SK-N-SH (cell line): ENCODE measurements around the gene TRABD2A. TPM values are rescaled to one million over a fixed set of nuclear protein-coding genes. Genes with fewer than 3 reads are reported as not detected.

ENCODE experiments used
- CTCF ChIA-PET: fragments of 300-600, 350-600 bp; formaldehyde crosslinking; extraction: SDS; loops from one replicate; lab custom pipeline; 2021; lab: Yijun Ruan, JAX
- POLR2A ChIA-PET: fragments of 350-600 bp; sonication (Branson Sonifier 250); formaldehyde crosslinking; extraction: SDS; loops from one replicate; lab custom pipeline; 2020; ENCODE audit warnings: antibody characterized with exemption, inconsistent platforms; lab: Yijun Ruan, JAX
- DNase-seq: peaks from one replicate; pipeline ENCODE4 v3.0.0; 2012
- H2AFZ ChIP-seq: fragments of 200-600 bp; sonication (generic); 2 replicates; pipeline ENCODE4 v1.8.1; 2016; ENCODE audit warnings: antibody characterized with exemption, mild to moderate bottlenecking, low read depth
- H3F3A ChIP-seq: fragments of 200-600 bp; sonication (generic); replicated peaks from 2 replicates; pipeline ENCODE3; 2016; ENCODE audit warnings: antibody characterized with exemption, mild to moderate bottlenecking; ENCODE audit not compliant: insufficient read depth
- H3K27ac ChIP-seq, 2 experiments: fragments of 200-500 bp in 1 of 2; fragments of 200-600 bp in 1 of 2; sonication (Bioruptor generic) in 1 of 2; sonication (generic), shearing (Covaris generic) in 1 of 2; 2 replicates each; pipeline versions ENCODE4 v1.5.1 to v1.6.1; 2014 to 2016; ENCODE audit warnings: low read depth in 2 of 2, inconsistent platforms in 1 of 2, low read length in 1 of 2, mild to moderate bottlenecking in 1 of 2, mixed read lengths in 1 of 2
- H3K27me3 ChIP-seq: fragments of 200-600 bp; sonication (generic), shearing (Covaris generic); 2 replicates; pipeline ENCODE4 v1.6.1; 2016; ENCODE audit warnings: mixed run types; ENCODE audit not compliant: insufficient read depth
- H3K36me3 ChIP-seq, 2 experiments: fragments of 200-500 bp in 1 of 2; fragments of 200-600 bp in 1 of 2; sonication (Bioruptor generic) in 1 of 2; sonication (generic) in 1 of 2; replicated peaks in 1 of 2; 2 replicates each; pipeline versions ENCODE3 to v1.5.1; 2014 to 2016; ENCODE audit warnings: low read length in 1 of 2, mild to moderate bottlenecking in 1 of 2; ENCODE audit not compliant: insufficient read depth in 2 of 2, control insufficient read depth in 1 of 2
- H3K4me1 ChIP-seq, 2 experiments: fragments of 200-500 bp in 1 of 2; fragments of 200-600 bp in 1 of 2; sonication (Bioruptor generic) in 1 of 2; sonication (generic), shearing (Covaris generic) in 1 of 2; 2 replicates each; pipeline versions ENCODE4 v1.5.1 to v1.6.1; 2014 to 2016; ENCODE audit warnings: low read depth in 1 of 2, low read length in 1 of 2, mixed run types in 1 of 2; ENCODE audit not compliant: insufficient read depth in 2 of 2, control insufficient read depth in 1 of 2
- H3K4me2 ChIP-seq: fragments of 200-600 bp; sonication (generic), shearing (Covaris generic); 2 replicates; pipeline ENCODE4 v1.6.1; 2017; ENCODE audit warnings: mixed run types
- H3K4me3 ChIP-seq, 2 experiments: fragments of 200-500 bp in 1 of 2; fragments of 200-600 bp in 1 of 2; sonication (Bioruptor generic) in 1 of 2; sonication (generic), shearing (Covaris generic) in 1 of 2; 2 replicates each; pipeline versions ENCODE4 v1.5.1 to v1.8.1; 2014 to 2016; ENCODE audit warnings: low read depth in 2 of 2, inconsistent platforms in 1 of 2, low read length in 1 of 2, mild to moderate bottlenecking in 1 of 2, mixed read lengths in 1 of 2, moderate library complexity in 1 of 2
- H3K79me2 ChIP-seq: fragments of 200-600 bp; sonication (generic); 2 replicates; pipeline ENCODE4 v1.8.1; 2017; ENCODE audit warnings: mild to moderate bottlenecking; ENCODE audit not compliant: insufficient read depth
- H3K9ac ChIP-seq: fragments of 200-600 bp; sonication (generic); 2 replicates; pipeline ENCODE4 v1.6.1; 2017; ENCODE audit warnings: mixed run types
- H3K9me2 ChIP-seq: fragments of 200-600 bp; sonication (generic); 2 replicates; pipeline ENCODE4 v1.6.1; 2017; ENCODE audit warnings: mixed run types
- H3K9me3 ChIP-seq: fragments of 200-600 bp; sonication (generic); 2 replicates; pipeline ENCODE4 v1.6.1; 2017; ENCODE audit warnings: mixed run types, mild to moderate bottlenecking, moderate library complexity
- H4K20me1 ChIP-seq: fragments of 200-600 bp; sonication (generic); 2 replicates; pipeline ENCODE4 v1.6.1; 2017; ENCODE audit warnings: mild to moderate bottlenecking, mixed run types; ENCODE audit not compliant: insufficient read depth
- CHD2 ChIP-seq: fragments of 150-350 bp; IDR thresholded peaks from 2 replicates; pipeline ENCODE4 v1.6.1; 2018; ENCODE audit warnings: low read length; ENCODE audit not compliant: partially characterized antibody
- ELF1 ChIP-seq: IDR thresholded peaks from 2 replicates; pipeline ENCODE4 v1.4.0; 2012
- EZH2phosphoT487 ChIP-seq: fragments of 200-600 bp; sonication (generic); IDR thresholded peaks from 2 replicates; pipeline ENCODE4 v1.6.1; 2017; ENCODE audit warnings: low read depth, mixed run types, mild to moderate bottlenecking, antibody characterized with exemption, moderate library complexity, borderline replicate concordance
- FOSL2 ChIP-seq: IDR thresholded peaks from 2 replicates; pipeline ENCODE4 v1.4.0; 2012; ENCODE audit warnings: low read depth, mild to moderate bottlenecking, moderate library complexity, borderline replicate concordance
- FOXJ3 ChIP-seq: sonication (generic); formaldehyde crosslinking; IDR thresholded peaks from 2 replicates; pipeline ENCODE4 v1.5.1; 2020; ENCODE audit warnings: mild to moderate bottlenecking, missing genetic modification reagents
- FOXM1 ChIP-seq: IDR thresholded peaks from 2 replicates; pipeline ENCODE4 v1.4.0; 2012; ENCODE audit warnings: low read depth, mild to moderate bottlenecking
- GABPA ChIP-seq: IDR thresholded peaks from 2 replicates; pipeline ENCODE4 v1.4.0; 2012; ENCODE audit warnings: low read depth, mild to moderate bottlenecking
- JUND ChIP-seq: IDR thresholded peaks from 2 replicates; pipeline ENCODE4 v1.4.0; 2012
- MEF2A ChIP-seq: IDR thresholded peaks from 2 replicates; pipeline ENCODE4 v1.4.0; 2012; ENCODE audit warnings: low read depth, borderline replicate concordance
- NFIC ChIP-seq: IDR thresholded peaks from 2 replicates; pipeline ENCODE4 v1.4.0; 2012; ENCODE audit warnings: borderline replicate concordance
- NRF1 ChIP-seq: IDR thresholded peaks from 2 replicates; pipeline ENCODE4 v1.6.1; 2012; ENCODE audit warnings: low read depth, mild to moderate bottlenecking, low read length
- RAD21 ChIP-seq: IDR thresholded peaks from 2 replicates; pipeline ENCODE4 v1.6.1; 2012; ENCODE audit warnings: mild to moderate bottlenecking, low read length
- TAF1 ChIP-seq: IDR thresholded peaks from 2 replicates; pipeline ENCODE4 v1.6.1; 2012; ENCODE audit warnings: low read depth, mild to moderate bottlenecking, low read length, moderate library complexity, borderline replicate concordance
- TEAD4 ChIP-seq: IDR thresholded peaks from 2 replicates; pipeline ENCODE4 v1.4.0; 2012; ENCODE audit warnings: mild to moderate bottlenecking, borderline replicate concordance; ENCODE audit not compliant: insufficient read depth
- YY1 ChIP-seq: IDR thresholded peaks from 2 replicates; pipeline ENCODE4 v1.4.0; 2012; ENCODE audit warnings: low read depth, mild to moderate bottlenecking
- WGBS: methylation state at CpG from one replicate; pipeline ENCODE4 v1.1.6; 2017; ENCODE audit warnings: low lambda C conversion rate; 5-methylcytosine and 5-hydroxymethylcytosine counted together
- polyA plus RNA-seq, 3 experiments: library from polyadenylated mRNA; depleted of rRNA; stranded (reverse); fragments of >200 nt; gene quantifications; 2 replicates each; pipeline ENCODE4 v1.2.3, GENCODE V29; 2012
- TF ChIP-seq, protein P1 (sequence below): IDR thresholded peaks from 2 replicates; pipeline ENCODE4 v1.4.0; 2012; ENCODE audit warnings: low read depth, borderline replicate concordance
- TF ChIP-seq, protein P2 (sequence below): IDR thresholded peaks from 2 replicates; pipeline ENCODE4; 2012
- TF ChIP-seq, protein P3 (sequence below): IDR thresholded peaks from 2 replicates; pipeline ENCODE4 v1.4.0; 2012; ENCODE audit warnings: low read depth
- TF ChIP-seq, protein P4 (sequence below): fragments of 150-350 bp; IDR thresholded peaks from 2 replicates; pipeline ENCODE4 v1.6.1; 2016; ENCODE audit warnings: mild to moderate bottlenecking, low read depth, low read length

The TRABD2A gene
- polyA plus RNA-seq, 1 of the 3 experiments (the other 2 are of a cell fraction) = 3.0 TPM

DNA sequence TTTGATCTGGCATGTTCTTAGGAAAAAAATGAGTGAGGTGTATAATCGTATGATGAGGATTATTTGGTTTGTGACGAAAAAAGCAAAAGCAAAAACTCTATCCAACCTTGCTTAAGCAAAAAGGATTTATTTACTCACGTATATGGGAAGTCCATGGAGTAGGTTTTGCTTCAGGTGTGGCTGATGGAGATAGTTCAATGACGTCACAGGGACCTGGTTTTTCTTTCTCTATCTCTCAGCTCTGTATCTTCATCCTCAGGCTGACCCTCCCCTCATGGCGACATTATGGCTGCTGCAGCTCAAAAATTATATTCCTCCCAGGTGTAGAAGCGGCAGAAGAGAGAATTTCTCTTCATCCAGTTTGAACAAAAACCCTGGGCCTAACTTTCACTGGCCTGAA is 33.5 kb upstream of the TRABD2A start:
- ChIA-PET CTCF (interaction anchor here (3.8 kb wide), 1 partner anchor 11 kb away, joined by 22 read pairs; no protein-coding TSS in a partner anchor), POLR2A (no interaction called here)
- H3K4me3 ChIP-seq = no peak overlapping the region
- no peak overlapping the region for H3K9ac ChIP-seq
- TF ChIP-seq, protein P1, sequence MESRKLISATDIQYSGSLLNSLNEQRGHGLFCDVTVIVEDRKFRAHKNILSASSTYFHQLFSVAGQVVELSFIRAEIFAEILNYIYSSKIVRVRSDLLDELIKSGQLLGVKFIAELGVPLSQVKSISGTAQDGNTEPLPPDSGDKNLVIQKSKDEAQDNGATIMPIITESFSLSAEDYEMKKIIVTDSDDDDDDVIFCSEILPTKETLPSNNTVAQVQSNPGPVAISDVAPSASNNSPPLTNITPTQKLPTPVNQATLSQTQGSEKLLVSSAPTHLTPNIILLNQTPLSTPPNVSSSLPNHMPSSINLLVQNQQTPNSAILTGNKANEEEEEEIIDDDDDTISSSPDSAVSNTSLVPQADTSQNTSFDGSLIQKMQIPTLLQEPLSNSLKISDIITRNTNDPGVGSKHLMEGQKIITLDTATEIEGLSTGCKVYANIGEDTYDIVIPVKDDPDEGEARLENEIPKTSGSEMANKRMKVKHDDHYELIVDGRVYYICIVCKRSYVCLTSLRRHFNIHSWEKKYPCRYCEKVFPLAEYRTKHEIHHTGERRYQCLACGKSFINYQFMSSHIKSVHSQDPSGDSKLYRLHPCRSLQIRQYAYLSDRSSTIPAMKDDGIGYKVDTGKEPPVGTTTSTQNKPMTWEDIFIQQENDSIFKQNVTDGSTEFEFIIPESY = no peak
- TF ChIP-seq GABPA (no peak), NRF1 (no peak), NFIC (no peak), JUND (no peak), FOXJ3 (no peak), CHD2 (no peak)
- TF ChIP-seq, protein P2, sequence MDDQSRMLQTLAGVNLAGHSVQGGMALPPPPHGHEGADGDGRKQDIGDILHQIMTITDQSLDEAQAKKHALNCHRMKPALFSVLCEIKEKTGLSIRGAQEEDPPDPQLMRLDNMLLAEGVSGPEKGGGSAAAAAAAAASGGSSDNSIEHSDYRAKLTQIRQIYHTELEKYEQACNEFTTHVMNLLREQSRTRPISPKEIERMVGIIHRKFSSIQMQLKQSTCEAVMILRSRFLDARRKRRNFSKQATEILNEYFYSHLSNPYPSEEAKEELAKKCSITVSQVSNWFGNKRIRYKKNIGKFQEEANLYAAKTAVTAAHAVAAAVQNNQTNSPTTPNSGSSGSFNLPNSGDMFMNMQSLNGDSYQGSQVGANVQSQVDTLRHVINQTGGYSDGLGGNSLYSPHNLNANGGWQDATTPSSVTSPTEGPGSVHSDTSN = no peak
- H3K27me3 ChIP-seq = no peaks in the 10 kb centered on the region
- no peak for DNase-seq
- H3K4me2 ChIP-seq = no peak overlapping the region
- no peak overlapping the region for H3K27ac ChIP-seq
- no peaks in the 10 kb centered on the region for H3K79me2 ChIP-seq
- peaks cover 0 to 11% of the 10 kb centered on the region in 2 experiments; a peak in 2 of 4 replicates for H3K4me1 ChIP-seq
- H3K9me2 ChIP-seq = no peaks in the 10 kb centered on the region
- no peaks in the 10 kb centered on the region for H4K20me1 ChIP-seq
- no peaks in the 10 kb centered on the region for H3K36me3 ChIP-seq
- peaks cover 28% of the 10 kb centered on the region for H3F3A ChIP-seq
- 91% methylated on average over 6 of the region's 6 CpGs for WGBS
- H3K9me3 ChIP-seq = no peaks in the 10 kb centered on the region
- H2AFZ ChIP-seq = no peak overlapping the region

DNA sequence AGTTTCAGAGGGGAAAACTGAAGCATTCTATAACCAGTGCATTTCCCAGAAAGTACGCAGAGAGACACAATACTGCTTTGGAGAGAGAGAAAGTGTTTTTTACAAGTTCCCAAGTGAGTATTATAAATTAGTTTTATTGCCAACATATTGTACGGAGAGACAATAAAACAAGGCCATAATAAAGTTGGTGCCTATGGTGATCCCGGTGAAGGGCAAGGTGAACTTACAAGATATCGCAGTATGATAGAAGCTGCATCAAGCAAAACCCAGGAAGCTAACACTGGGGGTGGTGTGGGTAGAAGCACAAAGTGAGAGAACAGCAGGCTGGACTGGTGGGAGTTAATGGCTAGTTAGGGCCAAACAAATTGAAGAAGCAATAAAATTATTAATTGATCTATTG is 32.1 kb upstream of the TRABD2A start:
- H3K27me3 ChIP-seq = no peaks in the 10 kb centered on the region
- no peaks in the 10 kb centered on the region for H3K9me2 ChIP-seq
- no peaks in the 10 kb centered on the region for H3K36me3 ChIP-seq
- H3K9me3 ChIP-seq = no peaks in the 10 kb centered on the region
- H3K4me3 ChIP-seq = no peak overlapping the region
- H2AFZ ChIP-seq = no peak overlapping the region
- H3K4me1 ChIP-seq = no peaks in the 10 kb centered on the region
- no peak for DNase-seq
- POLR2A ChIA-PET = no interaction called here
- TF ChIP-seq, protein P3, sequence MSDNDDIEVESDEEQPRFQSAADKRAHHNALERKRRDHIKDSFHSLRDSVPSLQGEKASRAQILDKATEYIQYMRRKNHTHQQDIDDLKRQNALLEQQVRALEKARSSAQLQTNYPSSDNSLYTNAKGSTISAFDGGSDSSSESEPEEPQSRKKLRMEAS = no peak
- no peak for TF ChIP-seq EZH2phosphoT487
- no peak for TF ChIP-seq YY1
- TF ChIP-seq ELF1 = no peak
- TF ChIP-seq, protein P1 = no peak
- no peak for TF ChIP-seq FOXM1
- no peak for TF ChIP-seq TAF1
- TF ChIP-seq JUND = no peak
- no peak for TF ChIP-seq NFIC
- TF ChIP-seq TEAD4 = no peak
- TF ChIP-seq RAD21 = no peak
- no peak for TF ChIP-seq MEF2A
- TF ChIP-seq FOSL2 = no peak
- TF ChIP-seq, protein P4, sequence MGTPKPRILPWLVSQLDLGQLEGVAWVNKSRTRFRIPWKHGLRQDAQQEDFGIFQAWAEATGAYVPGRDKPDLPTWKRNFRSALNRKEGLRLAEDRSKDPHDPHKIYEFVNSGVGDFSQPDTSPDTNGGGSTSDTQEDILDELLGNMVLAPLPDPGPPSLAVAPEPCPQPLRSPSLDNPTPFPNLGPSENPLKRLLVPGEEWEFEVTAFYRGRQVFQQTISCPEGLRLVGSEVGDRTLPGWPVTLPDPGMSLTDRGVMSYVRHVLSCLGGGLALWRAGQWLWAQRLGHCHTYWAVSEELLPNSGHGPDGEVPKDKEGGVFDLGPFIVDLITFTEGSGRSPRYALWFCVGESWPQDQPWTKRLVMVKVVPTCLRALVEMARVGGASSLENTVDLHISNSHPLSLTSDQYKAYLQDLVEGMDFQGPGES = no peak
- TF ChIP-seq, protein P2 = no peak
- H4K20me1 ChIP-seq = 0 out of 2 replicates have a peak, but pooled peaks cover 7% of the 10 kb centered on the region
- H3K79me2 ChIP-seq = peaks cover 1% of the 10 kb centered on the region; the same call in 1 of the 2 replicates
- CTCF ChIA-PET = interaction anchor here (3.8 kb wide), 1 partner anchor 13 kb away, joined by 22 read pairs; no protein-coding TSS in a partner anchor
- H3K4me2 ChIP-seq = no peak overlapping the region
- H3F3A ChIP-seq = peaks cover 31% of the 10 kb centered on the region
- no peak overlapping the region for H3K27ac ChIP-seq
- WGBS = 95% methylated on average over 4 of the region's 4 CpGs
- H3K9ac ChIP-seq = no peak overlapping the region
